Esophagus muscularis mucosa (tissue), 4 donors: Measurements from ENCODE around the gene LMF2. TPM values are rescaled to one million over a fixed set of nuclear protein-coding genes. Genes with fewer than 3 reads are reported as not detected.

Source experiments
- DNase-seq: peaks from one replicate; pipeline ENCODE4 v3.0.0-alpha.2; 2017; ENCODE audit errors: extremely low spot score
- H3K27ac ChIP-seq, 4 donors: fragments of 200-600 bp; sonication (generic); replicated peaks in 1 of 4; 1 replicate in 3 of 4; 2 replicates in 1 of 4; pipeline ENCODE4 v1.5.1; 2016 to 2019; ENCODE audit warnings: mild to moderate bottlenecking in 1 of 4
- H3K27me3 ChIP-seq, 4 donors: fragments of 200-600 bp; sonication (generic); one replicate each; pipeline versions ENCODE4 v1.5.1 to v1.6.0; 2016 to 2019
- H3K36me3 ChIP-seq, 4 donors: fragments of 200-600 bp; sonication (generic); one replicate each; pipeline ENCODE4 v1.5.1; 2016 to 2019
- H3K4me1 ChIP-seq, 4 donors: fragments of 200-600 bp; sonication (generic); one replicate each; pipeline ENCODE4 v1.5.1; 2016 to 2019
- H3K4me3 ChIP-seq, 4 donors: fragments of 200-600 bp; sonication (generic); 1 replicate in 2 of 4; 2 replicates in 2 of 4; pipeline ENCODE4 v1.5.1; 2016 to 2019; ENCODE audit warnings: mild to moderate bottlenecking in 4 of 4, moderate library complexity in 1 of 4
- H3K9me3 ChIP-seq, 4 donors: fragments of 200-600 bp; sonication (generic); 1 replicate in 3 of 4; 2 replicates in 1 of 4; pipeline ENCODE4 v1.5.1; 2016 to 2019
- EP300 ChIP-seq: sonication (generic); formaldehyde crosslinking; IDR thresholded peaks from one replicate; pipeline ENCODE4 v1.6.1; 2017; ENCODE audit warnings: antibody characterized with exemption
- POLR2A ChIP-seq: fragments of 450-650 bp; IDR thresholded peaks from one replicate; pipeline ENCODE4 v1.6.1; 2017; ENCODE audit warnings: antibody characterized with exemption, moderate library complexity, mild to moderate bottlenecking, low read depth
- POLR2AphosphoS5 ChIP-seq, 2 donors: sonication (generic); formaldehyde crosslinking; IDR thresholded peaks; one replicate each; pipeline ENCODE4 v1.6.1; 2017; ENCODE audit warnings: antibody characterized with exemption in 2 of 2
- WGBS: methylation state at CpG from one replicate; pipeline ENCODE4 v1.1.5; 2018; 5-methylcytosine and 5-hydroxymethylcytosine counted together
- intact Hi-C: fragments of 100-400 bp; cut with DNase I; formaldehyde crosslinking; loops from one replicate; pipeline ENCODE4 v1.15.1; 2023
- total RNA-seq, 4 donors: library from RNA; depleted of rRNA; stranded (reverse); fragments of >200 nt; gene quantifications; one replicate each; pipeline versions ENCODE4 v1.1.0 to v1.2.1, GENCODE V29; 2016
- TF ChIP-seq, protein P1 (sequence below), 3 experiments: fragments of 200-600 bp in 2 of 3; fragments of 450-650 bp in 1 of 3; sonication (generic) in 2 of 3; IDR thresholded peaks; one replicate each; pipeline ENCODE4 v1.5.1; 2017 to 2019; ENCODE audit warnings: antibody characterized with exemption in 3 of 3, mild to moderate bottlenecking in 2 of 3, moderate library complexity in 1 of 3

The LMF2 gene, protein sequence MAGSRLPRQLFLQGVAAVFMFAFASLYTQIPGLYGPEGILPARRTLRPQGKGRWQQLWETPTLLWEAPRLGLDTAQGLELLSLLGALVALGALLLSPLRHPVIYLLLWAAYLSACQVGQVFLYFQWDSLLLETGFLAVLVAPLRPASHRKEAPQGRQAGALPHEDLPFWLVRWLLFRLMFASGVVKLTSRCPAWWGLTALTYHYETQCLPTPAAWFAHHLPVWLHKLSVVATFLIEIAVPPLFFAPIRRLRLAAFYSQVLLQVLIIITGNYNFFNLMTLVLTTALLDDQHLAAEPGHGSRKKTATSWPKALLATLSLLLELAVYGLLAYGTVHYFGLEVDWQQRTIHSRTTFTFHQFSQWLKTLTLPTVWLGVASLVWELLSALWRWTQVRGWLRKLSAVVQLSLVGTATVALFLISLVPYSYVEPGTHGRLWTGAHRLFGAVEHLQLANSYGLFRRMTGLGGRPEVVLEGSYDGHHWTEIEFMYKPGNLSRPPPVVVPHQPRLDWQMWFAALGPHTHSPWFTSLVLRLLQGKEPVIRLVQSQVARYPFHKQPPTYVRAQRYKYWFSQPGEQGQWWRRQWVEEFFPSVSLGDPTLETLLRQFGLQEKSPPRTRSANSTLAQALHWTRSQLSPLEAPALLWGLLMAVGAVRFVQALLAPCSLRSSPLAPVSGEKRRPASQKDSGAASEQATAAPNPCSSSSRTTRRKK
- total RNA-seq, result 10 to 100 TPM; 34.9 to 67.1 (median 46.8) TPM

DNA sequence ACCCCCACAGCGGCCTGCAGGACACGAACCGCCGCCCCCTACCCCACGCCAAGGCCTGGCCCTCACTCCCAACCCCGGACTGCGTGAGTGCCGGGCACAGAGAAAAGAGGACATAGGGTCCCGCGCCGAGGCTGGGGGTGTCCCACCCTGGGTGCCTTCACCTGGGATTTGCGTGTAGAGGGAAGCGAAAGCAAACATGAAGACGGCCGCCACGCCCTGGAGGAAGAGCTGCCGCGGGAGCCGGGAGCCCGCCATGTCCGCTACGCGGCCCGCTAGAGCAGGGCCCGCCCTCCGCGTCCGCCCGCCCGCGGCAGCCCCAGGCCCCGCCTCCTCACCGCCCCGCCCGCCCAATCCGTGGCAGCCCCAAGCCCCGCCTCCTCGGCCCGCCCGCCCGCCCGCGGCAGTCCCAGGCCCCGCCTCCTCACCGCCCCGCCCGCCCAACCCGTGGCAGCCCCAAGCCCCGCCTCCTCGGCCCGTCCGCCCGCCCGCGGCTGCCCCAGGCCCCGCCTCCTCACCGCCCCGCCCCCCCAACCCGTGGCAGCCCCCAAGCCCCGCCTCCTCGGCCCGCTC, at the start of gene LMF2:
LMF2 (minus strand) TSS at position 282 of the 570 bp plus-strand sequence; CDS start at position 255, 27 bp downstream.
- peaks cover 29 to 48% (median 38%) of the 10 kb centered on the region in 4 donors for H3K36me3 ChIP-seq
- H3K4me3 ChIP-seq, result peak within 1 kb of the TSS; percentile 87 to 98 (median 95)
- H3K9me3 ChIP-seq, result no peaks in the 10 kb centered on the region
- DNase-seq, result peak; percentile 99
- H3K27me3 ChIP-seq, result no peaks in the 10 kb centered on the region
- TF ChIP-seq POLR2AphosphoS5 (IDR thresholded peaks at IDR 0.05) (peak; percentile 58 to 72), POLR2A (no peak)
- peaks cover 27 to 44% (median 35%) of the 10 kb centered on the region in 4 donors for H3K4me1 ChIP-seq
- WGBS, result 0% methylated on average over 14 of the region's 62 CpGs
- H3K27ac ChIP-seq, result peak within 1 kb of the TSS; percentile 92 to 98 (median 96)
- intact Hi-C loops, result loop anchor here (5.0 kb wide), 2 partner anchors 35 to 60 kb away; no protein-coding TSS in a partner anchor

DNA sequence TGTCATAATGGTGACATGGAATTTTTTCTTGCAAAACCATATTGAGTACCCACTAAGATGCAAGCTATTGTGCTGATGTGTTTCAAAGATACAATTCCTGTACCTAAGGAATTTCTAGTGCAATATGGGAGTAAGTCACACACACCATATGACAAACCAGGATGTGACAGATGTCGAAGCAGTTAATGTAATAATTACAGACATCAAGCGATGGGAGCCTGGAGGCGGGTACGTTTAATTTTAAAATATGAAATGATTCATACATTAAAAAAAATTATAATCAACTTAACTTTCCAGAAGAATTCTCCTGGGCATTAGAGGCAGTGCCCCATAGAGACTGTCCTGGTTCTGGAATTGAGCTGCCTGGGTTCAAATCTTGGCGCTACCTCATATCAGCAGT, 49.2 kb upstream of the LMF2 start:
- H3K4me3 ChIP-seq, result no peak overlapping the region
- no peaks in the 10 kb centered on the region for H3K36me3 ChIP-seq
- 73% methylated on average over 5 of the region's 5 CpGs for WGBS
- H3K27ac ChIP-seq, result no peak overlapping the region
- peaks cover 0 to 10% (median 0%) of the 10 kb centered on the region in 4 donors for H3K27me3 ChIP-seq
- intact Hi-C loops, result no loop called here
- H3K4me1 ChIP-seq, result no peaks in the 10 kb centered on the region
- TF ChIP-seq EP300 (no peak), POLR2AphosphoS5 (IDR thresholded peaks at IDR 0.05) (no peak), POLR2A (no peak)
- TF ChIP-seq, protein P1, sequence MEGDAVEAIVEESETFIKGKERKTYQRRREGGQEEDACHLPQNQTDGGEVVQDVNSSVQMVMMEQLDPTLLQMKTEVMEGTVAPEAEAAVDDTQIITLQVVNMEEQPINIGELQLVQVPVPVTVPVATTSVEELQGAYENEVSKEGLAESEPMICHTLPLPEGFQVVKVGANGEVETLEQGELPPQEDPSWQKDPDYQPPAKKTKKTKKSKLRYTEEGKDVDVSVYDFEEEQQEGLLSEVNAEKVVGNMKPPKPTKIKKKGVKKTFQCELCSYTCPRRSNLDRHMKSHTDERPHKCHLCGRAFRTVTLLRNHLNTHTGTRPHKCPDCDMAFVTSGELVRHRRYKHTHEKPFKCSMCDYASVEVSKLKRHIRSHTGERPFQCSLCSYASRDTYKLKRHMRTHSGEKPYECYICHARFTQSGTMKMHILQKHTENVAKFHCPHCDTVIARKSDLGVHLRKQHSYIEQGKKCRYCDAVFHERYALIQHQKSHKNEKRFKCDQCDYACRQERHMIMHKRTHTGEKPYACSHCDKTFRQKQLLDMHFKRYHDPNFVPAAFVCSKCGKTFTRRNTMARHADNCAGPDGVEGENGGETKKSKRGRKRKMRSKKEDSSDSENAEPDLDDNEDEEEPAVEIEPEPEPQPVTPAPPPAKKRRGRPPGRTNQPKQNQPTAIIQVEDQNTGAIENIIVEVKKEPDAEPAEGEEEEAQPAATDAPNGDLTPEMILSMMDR (IDR thresholded peaks at IDR 0.05), result no peak
- DNase-seq, result no peak
- no peaks in the 10 kb centered on the region for H3K9me3 ChIP-seq

DNA sequence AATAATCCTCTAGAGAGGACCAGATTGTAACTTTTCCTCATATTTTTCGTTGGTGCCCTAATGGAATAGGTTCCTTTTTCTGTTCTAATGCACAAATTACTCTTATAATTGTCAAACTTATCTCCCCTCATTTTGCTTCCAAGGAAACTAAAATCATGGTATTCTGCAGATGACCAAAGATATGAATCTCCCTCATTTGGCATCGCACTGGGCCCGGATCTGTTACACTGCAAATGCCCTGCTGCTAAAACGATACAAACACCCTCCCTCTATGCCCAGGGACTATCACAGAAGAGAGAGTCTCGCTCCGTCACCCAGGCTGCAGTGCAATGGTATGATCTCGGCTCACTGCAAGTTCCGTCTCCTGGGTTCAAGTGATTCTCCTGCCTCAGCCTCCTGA, 45.8 kb upstream of the LMF2 start:
- Histone ChIP-seq H3K9me3 (no peaks in the 10 kb centered on the region), H3K27me3 (peaks cover 0 to 43% (median 9%) of the 10 kb centered on the region in 4 donors), H3K4me1 (peaks cover 8 to 9% (median 9%) of the 10 kb centered on the region in 4 donors), H3K36me3 (no peaks in the 10 kb centered on the region), H3K27ac (no peak overlapping the region), H3K4me3 (no peak overlapping the region)
- TF ChIP-seq, protein P1 (IDR thresholded peaks at IDR 0.05), result no peak
- TF ChIP-seq POLR2AphosphoS5 (IDR thresholded peaks at IDR 0.05), result no peak
- DNase-seq, result no peak
- intact Hi-C loops, result no loop called here
- 83% methylated on average over 8 of the region's 8 CpGs for WGBS

DNA sequence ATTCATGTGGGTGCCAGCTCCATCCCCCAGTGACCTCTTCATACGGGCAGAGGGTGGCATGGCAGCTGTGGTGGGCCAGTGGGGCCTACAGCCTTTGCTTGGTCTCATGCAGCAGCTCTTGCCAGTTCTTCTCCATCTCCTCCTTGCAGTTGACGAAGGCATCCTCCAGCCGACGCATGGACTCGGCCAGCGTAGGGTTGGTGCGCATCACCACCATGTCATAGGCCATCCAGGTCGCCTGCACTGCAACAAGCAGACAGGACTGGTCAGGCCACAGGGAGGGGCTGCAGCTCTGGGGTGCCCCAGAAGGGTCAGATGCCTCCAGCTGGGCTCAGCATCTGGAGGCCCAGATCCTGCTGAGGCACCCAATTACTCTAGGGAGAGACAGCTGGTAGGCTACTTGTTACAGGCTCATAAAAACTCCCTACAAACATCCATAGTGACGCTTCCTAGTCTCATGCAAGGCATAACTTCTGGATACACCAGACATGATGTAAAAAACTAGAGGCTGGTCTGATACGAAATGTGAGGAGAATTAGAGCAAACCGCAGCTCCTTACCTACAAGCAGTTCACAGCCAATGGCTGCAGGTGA, 43.8 kb upstream of the LMF2 start:
- DNase-seq, result no peak
- H3K36me3 ChIP-seq, result no peaks in the 10 kb centered on the region
- H3K9me3 ChIP-seq, result no peaks in the 10 kb centered on the region
- intact Hi-C loops, result no loop called here
- TF ChIP-seq POLR2AphosphoS5 (IDR thresholded peaks at IDR 0.05), result no peak
- no peak for TF ChIP-seq EP300
- TF ChIP-seq POLR2A, result no peak
- H3K4me3 ChIP-seq, result no peak overlapping the region
- WGBS, result 93% methylated on average over 11 of the region's 11 CpGs
- H3K27me3 ChIP-seq, result peaks cover 9 to 62% (median 20%) of the 10 kb centered on the region in 4 donors
- H3K4me1 ChIP-seq, result peaks cover 8 to 25% (median 24%) of the 10 kb centered on the region in 4 donors
- no peak overlapping the region for H3K27ac ChIP-seq

DNA sequence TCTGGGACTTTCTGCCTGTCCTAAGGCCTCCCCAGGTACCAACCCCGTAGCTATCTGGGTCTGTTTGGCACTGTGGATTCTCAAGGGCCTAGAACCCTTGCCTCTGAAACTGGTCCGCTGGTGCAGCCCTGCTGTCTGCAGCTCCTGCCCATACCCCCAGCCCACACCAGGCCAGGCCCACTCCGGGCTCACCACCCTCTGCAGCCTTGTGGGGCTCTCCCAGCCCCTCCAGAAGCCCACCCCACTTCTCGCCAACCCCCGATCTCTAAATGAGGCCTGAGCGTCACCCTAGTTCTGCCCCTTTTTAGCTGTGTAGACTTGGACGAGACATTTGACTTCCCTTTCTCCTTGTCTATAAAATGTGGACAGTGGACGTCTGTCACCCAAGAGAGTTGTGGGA, 42.9 kb upstream of the LMF2 start:
- no peak for TF ChIP-seq POLR2AphosphoS5 (IDR thresholded peaks at IDR 0.05)
- TF ChIP-seq, protein P1 (IDR thresholded peaks at IDR 0.05), result no peak
- no peak for TF ChIP-seq POLR2A
- no peak for TF ChIP-seq EP300
- Histone ChIP-seq H3K4me3 (no peak overlapping the region), H3K27ac (no peak overlapping the region), H3K27me3 (peaks cover 9 to 70% (median 22%) of the 10 kb centered on the region in 4 donors), H3K36me3 (no peaks in the 10 kb centered on the region), H3K9me3 (no peaks in the 10 kb centered on the region), H3K4me1 (peaks cover 8 to 25% (median 24%) of the 10 kb centered on the region in 4 donors)
- 94% methylated on average over 8 of the region's 8 CpGs for WGBS
- intact Hi-C loops, result no loop called here
- no peak for DNase-seq
